ENCODE measurements around the gene SYNE3. TPM values are rescaled to one million over a fixed set of nuclear protein-coding genes. Genes with fewer than 3 reads are reported as not detected.

The SYNE3 gene
- total RNA-seq, 6 experiments from 2014 or later: 14.8 to 20.4 (median 16.3) TPM

- peak; percentile 100 for DNase-seq
- peaks cover 3% of the 10 kb centered on the region; the same call in 1 of the 2 replicates for H3K27me3 Mint-ChIP-seq (ENCODE audit: insufficient read depth)
- peaks cover 72% of the 10 kb centered on the region for H3K4me1 Mint-ChIP-seq (ENCODE audit: low read depth)
- peak; percentile 34 for TF ChIP-seq CTCF (IDR thresholded peaks at IDR 0.05)
- H3K9me3 Mint-ChIP-seq: no peaks in the 10 kb centered on the region
- peak within 1 kb of the TSS; percentile 93 for H3K27ac Mint-ChIP-seq
- H3K4me3 Mint-ChIP-seq: peak within 1 kb of the TSS; percentile 91
- peaks cover 10% of the 10 kb centered on the region for H3K36me3 Mint-ChIP-seq (ENCODE audit: low read depth)
Observed at GRCh38 chr14:95534299-95535225, 18.1 kb upstream of the SYNE3 start, which contains the start of gene GLRX5. TSS of gene GLRX5 (plus strand) at chr14:95535050. CDS start at chr14:95535090, 40 bp downstream.

- Mint-ChIP-seq H3K27ac (peak overlapping the region; percentile 93), H3K27me3 (ENCODE audit: insufficient read depth) (peaks cover 3% of the 10 kb centered on the region; the same call in 1 of the 2 replicates), H3K36me3 (ENCODE audit: low read depth) (peaks cover 10% of the 10 kb centered on the region), H3K9me3 (no peaks in the 10 kb centered on the region), H3K4me3 (peak overlapping the region; percentile 91), H3K4me1 (ENCODE audit: low read depth) (peaks cover 79% of the 10 kb centered on the region)
- no peak for TF ChIP-seq CTCF (IDR thresholded peaks at IDR 0.05)
- no peak for DNase-seq
Observed at GRCh38 chr14:95533822-95534221, 17.4 kb upstream of the SYNE3 start.

GRCh38 chr14:95533391-95533821 lies 17.0 kb upstream of the SYNE3 start:
- H3K27ac Mint-ChIP-seq: peak overlapping the region; percentile 93
- peaks cover 10% of the 10 kb centered on the region for H3K36me3 Mint-ChIP-seq (ENCODE audit: low read depth)
- no peaks in the 10 kb centered on the region for H3K9me3 Mint-ChIP-seq
- peak overlapping the region; percentile 91 for H3K4me3 Mint-ChIP-seq
- H3K4me1 Mint-ChIP-seq (ENCODE audit: low read depth): peaks cover 81% of the 10 kb centered on the region
- H3K27me3 Mint-ChIP-seq (ENCODE audit: insufficient read depth): peaks cover 3% of the 10 kb centered on the region; the same call in 1 of the 2 replicates
- no peak for TF ChIP-seq CTCF (IDR thresholded peaks at IDR 0.05)
- peak; percentile 45 for DNase-seq

GRCh38 chr14:95531969-95532368 lies 15.5 kb upstream of the SYNE3 start:
- H3K9me3 Mint-ChIP-seq: no peaks in the 10 kb centered on the region
- H3K36me3 Mint-ChIP-seq (ENCODE audit: low read depth): peaks cover 10% of the 10 kb centered on the region
- DNase-seq: no peak
- H3K4me3 Mint-ChIP-seq: peak overlapping the region; percentile 91
- peaks cover 3% of the 10 kb centered on the region; the same call in 1 of the 2 replicates for H3K27me3 Mint-ChIP-seq (ENCODE audit: insufficient read depth)
- TF ChIP-seq CTCF (IDR thresholded peaks at IDR 0.05): no peak
- H3K4me1 Mint-ChIP-seq (ENCODE audit: low read depth): peaks cover 78% of the 10 kb centered on the region
- peak overlapping the region; percentile 77 for H3K27ac Mint-ChIP-seq

- H3K4me1 Mint-ChIP-seq (ENCODE audit: low read depth): peaks cover 78% of the 10 kb centered on the region
- peak overlapping the region; percentile 91 for H3K4me3 Mint-ChIP-seq
- TF ChIP-seq CTCF (IDR thresholded peaks at IDR 0.05): no peak
- no peaks in the 10 kb centered on the region for H3K9me3 Mint-ChIP-seq
- DNase-seq: peak; percentile 74
- H3K27me3 Mint-ChIP-seq (ENCODE audit: insufficient read depth): peaks cover 3% of the 10 kb centered on the region; the same call in 1 of the 2 replicates
- peak overlapping the region; percentile 77 for H3K27ac Mint-ChIP-seq
- H3K36me3 Mint-ChIP-seq (ENCODE audit: low read depth): peaks cover 10% of the 10 kb centered on the region
Observed at GRCh38 chr14:95531473-95531872, 15.0 kb upstream of the SYNE3 start.

All from HFFc6 (cell line).